Right lung (tissue), 10 donors: ENCODE results near the gene TNNC1. TPM values are rescaled to one million over a fixed set of nuclear protein-coding genes. Genes with fewer than 3 reads are reported as not detected.

Experiments
- DNase-seq, 2 donors: peaks; one replicate each; pipeline ENCODE4 v3.0.0-alpha.2; 2013
- long read RNA-seq, 8 donors: transcript quantifications; one replicate each; lab custom pipeline, GENCODE V29; 2026
- polyA plus RNA-seq, 5 donors: library from polyadenylated mRNA; unstranded; fragments of 120-200 nt; gene quantifications; one replicate each; pipeline versions ENCODE4 v1.2.1 to v1.2.3, GENCODE V29; 2013; ENCODE audit warnings: inconsistent platforms in 1 of 5, low replicate concordance in 1 of 5; ENCODE audit not compliant: insufficient read length in 5 of 5, insufficient read depth in 1 of 5

The TNNC1 gene
- polyA plus RNA-seq: 10 to 100 TPM; 21.0 to 78.6 (median 31.2) TPM
- long read RNA-seq, donor 1, transcript TNNC1-201 (6 exons, 714 nt): major isoform, 23 of 23 reads
- long read RNA-seq, donor 1, partial matches to known transcripts: 0 of 23 reads
- long read RNA-seq, donor 1, other reads (novel, unspliced or antisense): 0 of 23 reads
- long read RNA-seq, donor 2, transcript TNNC1-201 (6 exons, 714 nt): major isoform, 9 of 14 reads
- long read RNA-seq, donor 2, partial matches to known transcripts: 5 of 14 reads
- long read RNA-seq, donor 2, other reads (novel, unspliced or antisense): 0 of 14 reads
- long read RNA-seq, donor 3, transcript TNNC1-201 (6 exons, 714 nt): major isoform, 26 of 37 reads
- long read RNA-seq, donor 3, partial matches to known transcripts: 11 of 37 reads
- long read RNA-seq, donor 3, other reads (novel, unspliced or antisense): 0 of 37 reads
- long read RNA-seq, donor 4, transcript TNNC1-201 (6 exons, 714 nt): major isoform, 12 of 12 reads
- long read RNA-seq, donor 4, partial matches to known transcripts: 0 of 12 reads
- long read RNA-seq, donor 4, other reads (novel, unspliced or antisense): 0 of 12 reads
- long read RNA-seq, donor 5, transcript TNNC1-201 (6 exons, 714 nt): major isoform, 24 of 46 reads
- long read RNA-seq, donor 5, partial matches to known transcripts: 15 of 46 reads
- long read RNA-seq, donor 5, other reads (novel, unspliced or antisense): 6 of 46 reads
- long read RNA-seq, donor 6, transcript TNNC1-201 (6 exons, 714 nt): major isoform, 36 of 49 reads
- long read RNA-seq, donor 6, partial matches to known transcripts: 13 of 49 reads
- long read RNA-seq, donor 6, other reads (novel, unspliced or antisense): 0 of 49 reads
- long read RNA-seq, donor 7, transcript TNNC1-201 (6 exons, 714 nt): major isoform, 17 of 27 reads
- long read RNA-seq, donor 7, partial matches to known transcripts: 10 of 27 reads
- long read RNA-seq, donor 7, other reads (novel, unspliced or antisense): 0 of 27 reads
- long read RNA-seq, donor 8, transcript TNNC1-201 (6 exons, 714 nt): major isoform, 6 of 6 reads
- long read RNA-seq, donor 8, partial matches to known transcripts: 0 of 6 reads
- long read RNA-seq, donor 8, other reads (novel, unspliced or antisense): 0 of 6 reads

DNA sequence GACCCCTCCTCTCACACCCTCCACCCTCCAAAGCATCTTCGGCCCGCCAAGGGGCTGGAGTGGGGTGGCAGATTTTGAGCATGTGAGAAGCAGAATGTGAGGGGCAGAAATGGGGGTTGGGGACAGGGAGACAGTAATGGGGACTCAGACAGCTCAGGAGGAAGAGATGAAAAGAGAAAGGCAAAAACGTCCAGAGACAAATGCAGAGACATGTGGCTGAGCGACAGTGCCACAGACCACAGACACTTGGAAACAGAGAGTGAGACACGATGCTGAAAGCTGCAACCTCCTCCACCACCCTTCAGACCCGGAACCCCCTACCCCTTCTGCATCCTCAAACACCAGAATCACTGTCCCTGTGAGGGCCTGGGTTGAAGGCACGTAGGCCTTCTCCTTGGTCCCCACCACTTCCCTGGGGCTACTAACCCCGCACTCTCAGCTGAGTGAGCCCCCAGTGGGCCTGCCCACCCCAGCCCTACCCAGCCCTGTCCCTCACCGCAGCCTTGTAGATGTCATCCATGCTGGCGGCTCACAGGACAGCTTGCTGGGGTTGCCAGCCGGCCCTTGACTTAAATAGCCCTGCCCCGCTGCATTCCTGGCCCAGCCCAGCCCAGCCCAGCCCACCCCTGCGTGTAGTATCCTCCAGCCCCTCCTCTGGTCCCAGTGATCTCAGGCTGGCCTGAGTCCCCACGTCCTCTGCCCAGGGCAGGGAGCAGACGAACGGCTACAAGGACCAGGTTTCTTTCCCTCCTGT lies at the start of gene TNNC1:
TSS of gene TNNC1 (minus strand) at position 546 of the 754 bp plus-strand sequence. CDS start at position 520, 26 bp downstream.
- DNase-seq: no peak

DNA sequence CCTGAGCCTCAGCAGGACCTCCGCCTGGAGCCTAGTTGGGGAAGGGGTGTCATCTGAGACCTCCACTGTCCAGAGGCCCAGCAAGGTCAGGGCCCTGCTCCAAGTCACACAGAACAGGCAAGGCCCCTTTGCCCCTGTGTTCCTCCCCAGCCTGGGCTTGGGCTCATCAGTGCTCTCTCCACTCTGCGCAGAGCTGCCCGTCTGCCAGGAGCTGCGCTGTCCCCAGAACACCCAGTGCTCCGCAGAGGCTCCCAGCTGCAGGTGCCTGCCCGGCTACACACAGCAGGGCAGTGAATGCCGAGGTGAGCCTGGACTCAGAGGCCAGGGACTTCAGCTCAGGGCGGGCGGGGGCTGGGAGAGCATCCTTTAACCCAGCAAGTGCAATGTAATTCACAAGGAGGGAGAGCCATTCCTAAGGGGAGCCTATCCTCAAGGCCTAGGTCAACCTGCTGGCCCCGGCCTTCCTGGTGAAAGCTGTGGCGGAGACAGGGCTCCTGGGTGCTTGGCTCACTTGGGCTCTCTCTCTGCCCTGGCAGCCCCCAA lies 49.0 kb upstream of the TNNC1 start:
- no peak for DNase-seq

DNA sequence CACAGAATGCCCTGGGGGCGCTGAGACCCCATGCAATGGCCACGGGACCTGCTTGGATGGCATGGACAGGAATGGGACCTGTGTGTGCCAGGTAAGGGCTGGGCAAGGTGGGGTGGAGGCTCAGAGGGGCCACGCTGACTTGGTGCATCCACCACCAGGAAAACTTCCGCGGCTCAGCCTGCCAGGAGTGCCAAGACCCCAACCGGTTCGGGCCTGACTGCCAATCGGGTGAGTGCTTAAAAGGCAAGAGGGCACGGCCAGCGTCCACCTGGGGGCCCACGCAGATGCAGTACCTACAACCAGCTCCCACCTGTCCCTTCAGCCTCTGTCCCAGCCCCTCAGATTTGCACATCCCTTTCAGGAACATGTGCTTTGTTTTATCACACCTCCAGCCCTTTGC lies 48.2 kb upstream of the TNNC1 start:
- DNase-seq: no peak

DNA sequence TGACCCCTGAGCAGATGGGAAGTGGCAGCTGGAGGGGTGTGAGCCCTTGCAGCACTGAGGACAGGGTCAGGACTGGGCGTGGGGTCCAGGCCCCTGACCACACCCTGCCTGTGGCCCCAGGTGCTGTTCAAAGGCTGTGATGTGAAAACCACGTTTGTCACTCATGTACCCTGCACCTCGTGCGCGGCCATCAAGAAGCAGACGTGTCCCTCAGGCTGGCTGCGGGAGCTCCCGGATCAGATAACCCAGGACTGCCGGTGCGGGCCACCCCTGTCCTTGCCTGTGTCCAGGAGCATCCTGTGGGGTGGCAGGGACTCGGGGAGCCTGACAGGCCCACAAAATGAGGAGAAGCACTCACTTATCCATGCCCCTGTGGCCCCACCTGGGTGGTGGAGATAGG lies 47.2 kb upstream of the TNNC1 start:
- DNase-seq: no peak

DNA sequence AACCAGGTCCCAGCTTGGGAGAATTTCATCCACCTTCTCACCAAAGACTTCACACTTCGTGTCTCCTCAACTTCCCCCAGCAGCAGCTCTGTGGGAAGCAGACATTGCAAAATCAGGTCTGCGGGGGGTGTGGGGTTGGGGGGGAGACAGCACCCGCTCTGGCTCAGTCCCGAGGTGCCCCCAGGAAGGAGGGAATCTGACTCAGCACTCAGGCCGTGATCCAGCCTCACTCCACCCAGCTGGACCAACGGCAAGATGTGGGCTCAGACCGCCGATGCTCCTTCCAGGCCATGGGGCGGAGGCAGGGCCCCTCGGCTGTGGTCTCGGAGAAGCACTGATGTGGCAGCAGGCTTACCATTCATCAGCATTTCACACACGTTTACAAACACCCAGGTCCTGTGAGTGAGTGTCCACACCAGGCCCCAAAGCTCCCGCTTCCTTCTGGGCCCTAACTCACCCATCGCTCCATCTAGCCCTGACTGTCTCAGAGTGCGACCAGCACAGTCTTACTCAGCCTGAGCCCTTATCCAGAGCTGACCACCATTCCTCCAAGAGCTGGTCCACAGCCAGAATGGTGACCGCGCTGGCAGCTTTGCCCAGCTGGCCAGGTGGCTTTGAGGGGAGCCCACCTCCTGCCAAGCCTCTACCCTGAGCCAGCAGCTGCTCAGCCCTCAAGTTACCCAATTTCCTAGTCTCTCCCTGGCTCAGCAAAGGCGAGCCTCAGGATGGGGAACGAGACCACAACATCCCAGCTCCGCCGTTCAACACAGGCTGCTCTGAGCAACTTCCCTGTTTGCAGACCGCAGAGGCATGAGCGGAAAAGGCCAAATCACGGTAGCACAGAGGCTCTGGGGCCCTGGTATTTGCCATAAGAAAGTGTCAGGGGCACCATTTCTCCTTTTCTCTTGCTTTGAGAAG lies 44.6 kb upstream of the TNNC1 start:
- no peak for DNase-seq

DNA sequence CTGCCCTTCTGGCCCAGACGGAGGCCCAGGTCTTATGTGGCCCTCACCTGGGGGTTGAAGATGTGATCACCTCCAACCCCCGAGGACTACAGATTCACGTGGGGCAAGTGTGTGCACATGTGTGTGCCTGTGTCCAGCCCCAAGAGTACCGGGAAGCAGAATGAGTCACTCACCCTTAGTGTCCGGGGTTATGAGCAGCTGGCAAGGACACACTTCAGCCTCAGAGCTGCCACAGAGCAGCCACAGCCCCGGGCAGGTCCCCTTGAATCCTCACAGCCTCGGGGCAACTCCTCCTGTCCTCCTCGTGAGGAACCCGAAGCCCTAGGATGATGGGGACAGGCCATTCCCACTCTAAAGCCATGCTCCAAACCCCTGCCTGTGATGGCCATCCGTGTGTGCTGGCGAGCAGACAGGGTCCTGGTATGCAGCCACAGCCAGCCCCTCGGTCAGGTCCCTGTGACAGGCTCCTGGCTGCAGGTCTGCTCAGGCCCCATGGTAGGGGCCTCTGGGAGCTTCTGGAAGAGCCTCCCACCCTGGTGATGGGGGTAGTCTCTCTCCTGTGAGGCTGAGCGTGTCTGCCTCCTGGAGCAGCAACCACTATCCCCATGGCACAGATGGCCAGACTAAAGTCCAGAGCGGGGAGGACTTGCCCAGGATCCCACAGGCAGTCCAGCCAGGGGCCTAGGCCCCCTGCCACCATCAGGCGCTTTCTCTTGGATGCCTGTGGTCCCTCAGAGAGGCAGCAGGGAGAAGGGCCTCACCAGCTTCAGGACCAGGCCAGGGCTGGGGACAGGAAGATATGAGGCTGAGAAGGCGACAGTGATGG lies 42.1 kb upstream of the TNNC1 start:
- DNase-seq: no peak

DNA sequence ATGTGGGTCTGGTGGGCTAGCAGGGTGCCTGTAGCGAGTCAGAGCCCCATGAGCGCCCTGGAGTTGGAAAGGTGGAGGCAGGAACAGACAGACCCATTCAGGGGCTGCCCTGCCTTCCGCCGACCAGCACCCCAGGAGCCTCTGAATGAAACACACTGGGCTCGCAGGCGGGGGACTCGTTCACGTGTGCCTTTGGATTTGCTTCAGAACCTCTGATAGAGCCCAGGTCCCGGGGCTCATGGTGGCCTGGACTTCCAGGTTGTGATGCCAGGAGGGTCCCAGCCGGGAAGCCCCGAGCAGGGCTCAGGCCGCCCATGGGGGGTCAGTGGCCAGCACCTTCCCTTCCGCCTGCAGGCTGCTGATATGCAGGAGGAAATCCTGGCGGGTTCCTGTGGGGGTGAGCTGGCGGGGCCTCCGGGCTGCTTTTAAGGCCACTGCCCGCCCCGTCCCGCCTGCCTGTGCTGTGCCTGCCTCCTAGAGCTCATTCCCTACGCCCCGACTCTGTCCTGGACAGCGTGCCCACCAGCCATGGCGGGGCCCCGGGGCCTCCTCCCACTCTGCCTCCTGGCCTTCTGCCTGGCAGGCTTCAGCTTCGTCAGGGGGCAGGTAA lies 41.1 kb upstream of the TNNC1 start, which contains the start of gene STAB1:
TSS of gene STAB1 (plus strand) at position 453 of the 610 bp plus-strand sequence. CDS start at position 529, 76 bp downstream.
- DNase-seq: peak in 1 of 2 donors; percentile 27

DNA sequence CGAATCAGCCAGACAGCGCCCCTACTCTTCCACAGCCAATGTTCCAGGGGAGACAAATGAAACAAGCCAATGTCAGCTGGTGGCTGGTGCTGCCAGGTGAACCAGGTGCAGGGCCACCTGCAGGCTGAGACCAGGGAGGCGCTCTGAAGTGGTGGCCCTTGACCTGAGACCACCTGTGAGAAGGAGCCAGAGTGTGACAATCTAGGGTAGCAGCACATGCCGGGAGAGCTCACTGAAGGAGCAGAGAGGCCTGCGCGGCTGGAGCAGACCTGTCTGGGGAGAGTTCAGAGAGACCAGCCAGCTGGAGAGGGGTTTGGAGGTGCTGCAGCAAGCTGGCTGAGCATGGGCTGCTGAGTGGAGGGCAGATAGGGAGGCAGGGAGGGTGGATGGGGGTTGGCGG lies 40.6 kb upstream of the TNNC1 start:
- DNase-seq: no peak

DNA sequence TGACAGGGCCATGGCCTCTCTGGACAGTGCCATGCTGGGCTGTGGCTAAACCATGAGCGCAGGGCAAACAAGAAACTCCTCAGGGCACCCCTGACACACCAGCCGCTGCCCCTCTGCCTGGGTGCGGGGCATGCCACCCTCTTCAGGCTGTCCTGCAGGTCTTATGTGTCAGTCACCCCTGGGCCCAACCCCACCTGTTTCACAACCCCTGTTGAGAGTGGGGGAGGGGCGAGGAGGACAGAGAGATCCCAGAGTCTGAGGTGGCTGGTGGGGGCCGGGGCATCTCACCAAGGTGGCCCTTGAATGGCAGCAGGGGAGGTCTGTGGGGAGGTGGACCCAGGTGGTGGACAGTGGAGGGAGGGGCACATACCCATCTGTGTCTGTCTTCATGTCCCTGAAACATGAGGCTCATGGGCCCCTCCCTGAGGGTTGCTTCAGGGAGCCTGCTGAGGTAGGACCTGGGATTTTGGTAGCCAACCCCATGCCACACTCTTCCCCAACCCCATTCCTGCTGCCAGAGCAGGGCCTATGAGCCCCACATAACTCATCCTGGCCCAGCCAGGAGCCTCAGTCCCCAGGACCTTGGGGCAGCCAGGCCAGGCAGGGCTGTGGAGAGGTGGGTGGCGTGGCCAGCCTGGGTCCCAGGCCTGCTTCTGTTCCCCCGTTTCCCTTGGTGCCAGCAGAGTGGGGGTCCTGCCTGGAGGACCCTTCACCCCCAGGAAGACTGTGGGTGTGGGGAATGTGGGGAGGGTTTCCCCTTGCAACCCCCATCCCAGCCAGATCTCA lies 39.6 kb upstream of the TNNC1 start:
- no peak for DNase-seq

DNA sequence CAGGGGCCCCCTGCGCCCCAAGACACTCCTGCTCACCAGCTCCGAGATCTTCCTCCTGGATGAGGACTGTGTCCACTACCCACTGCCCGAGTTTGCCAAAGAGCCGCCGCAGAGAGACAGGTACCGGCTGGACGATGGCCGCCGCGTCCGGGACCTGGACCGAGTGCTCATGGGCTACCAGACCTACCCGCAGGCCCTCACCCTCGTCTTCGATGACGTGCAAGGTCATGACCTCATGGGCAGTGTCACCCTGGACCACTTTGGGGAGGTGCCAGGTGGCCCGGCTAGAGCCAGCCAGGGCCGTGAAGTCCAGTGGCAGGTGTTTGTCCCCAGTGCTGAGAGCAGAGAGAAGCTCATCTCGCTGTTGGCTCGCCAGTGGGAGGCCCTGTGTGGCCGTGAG lies 38.2 kb upstream of the TNNC1 start:
- no peak for DNase-seq

DNA sequence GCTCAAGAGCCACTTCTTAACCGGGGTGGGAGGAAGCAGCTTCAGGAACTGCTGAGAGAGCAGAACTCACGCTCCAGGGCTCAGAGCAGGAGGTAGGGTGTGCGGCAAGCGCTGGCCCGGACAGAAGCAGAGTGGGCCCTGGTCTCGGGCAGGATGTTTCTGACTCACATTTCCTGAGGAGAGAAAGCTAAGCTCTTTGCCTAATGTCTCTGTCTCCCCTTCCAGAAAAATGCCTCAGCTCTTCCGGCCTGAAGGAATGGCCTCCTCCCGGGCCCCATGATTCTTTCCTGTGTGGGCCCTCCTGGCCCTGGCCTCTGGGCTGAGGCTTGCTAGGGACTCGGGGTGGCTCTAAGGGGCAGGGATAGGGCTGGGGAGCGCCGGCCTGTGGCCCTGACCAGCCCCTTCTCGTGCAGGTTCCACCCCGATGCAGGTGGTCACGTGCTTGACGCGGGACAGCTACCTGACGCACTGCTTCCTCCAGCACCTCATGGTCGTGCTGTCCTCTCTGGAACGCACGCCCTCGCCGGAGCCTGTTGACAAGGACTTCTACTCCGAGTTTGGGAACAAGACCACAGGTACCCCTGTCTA lies 37.2 kb upstream of the TNNC1 start:
- DNase-seq: no peak

DNA sequence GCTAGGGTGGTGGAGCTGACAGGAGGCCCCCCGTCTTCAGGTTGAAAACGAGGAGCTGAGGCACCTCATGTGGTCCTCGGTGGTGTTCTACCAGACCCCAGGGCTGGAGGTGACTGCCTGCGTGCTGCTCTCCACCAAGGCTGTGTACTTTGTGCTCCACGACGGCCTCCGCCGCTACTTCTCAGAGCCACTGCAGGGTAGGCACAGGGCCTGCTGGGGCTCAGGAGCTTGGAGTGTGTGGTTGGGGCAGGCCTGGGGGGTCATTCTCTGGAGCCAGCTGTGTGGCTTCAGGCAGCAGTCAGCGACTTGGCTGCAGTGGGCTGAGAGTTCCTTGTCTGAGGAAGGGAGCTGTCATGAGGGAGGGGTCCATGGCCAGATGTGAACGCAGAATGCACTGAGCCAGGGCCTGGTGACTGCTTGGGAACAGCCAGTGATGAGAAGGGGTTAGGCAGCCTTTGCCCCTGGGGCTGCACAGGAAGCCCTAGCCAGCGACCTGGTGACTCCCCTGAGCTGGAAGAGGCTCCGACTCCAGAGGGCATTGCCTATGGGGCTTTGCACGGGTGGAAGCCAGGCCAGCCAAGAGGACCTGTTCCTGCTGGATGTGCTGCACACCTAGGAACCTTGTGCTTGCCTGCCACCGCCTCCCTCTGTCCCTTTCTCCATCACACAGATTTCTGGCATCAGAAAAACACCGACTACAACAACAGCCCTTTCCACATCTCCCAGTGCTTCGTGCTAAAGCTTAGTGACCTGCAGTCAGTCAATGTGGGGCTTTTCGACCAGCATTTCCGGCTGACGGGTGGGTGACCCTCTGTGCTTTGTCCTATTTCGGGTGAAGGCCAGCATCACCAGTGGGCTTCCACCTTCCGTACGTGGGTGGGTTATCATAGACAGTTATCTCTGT lies 36.4 kb upstream of the TNNC1 start:
- DNase-seq: no peak

DNA sequence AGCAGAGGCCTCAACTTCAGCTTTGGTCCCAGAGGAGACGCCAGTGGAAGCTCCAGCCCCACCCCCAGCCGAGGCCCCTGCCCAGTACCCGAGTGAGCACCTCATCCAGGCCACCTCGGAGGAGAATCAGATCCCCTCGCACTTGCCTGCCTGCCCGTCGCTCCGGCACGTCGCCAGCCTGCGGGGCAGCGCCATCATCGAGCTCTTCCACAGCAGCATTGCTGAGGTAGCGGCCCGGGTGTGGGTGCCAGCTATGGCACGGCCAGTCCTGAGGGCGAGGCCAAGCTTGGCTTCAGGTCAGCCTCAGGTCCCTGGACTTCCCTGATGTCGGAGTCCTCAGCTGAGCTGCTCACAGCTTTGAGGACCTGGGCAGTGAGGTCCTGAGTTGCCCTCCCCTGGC lies 35.6 kb upstream of the TNNC1 start:
- DNase-seq: no peak

DNA sequence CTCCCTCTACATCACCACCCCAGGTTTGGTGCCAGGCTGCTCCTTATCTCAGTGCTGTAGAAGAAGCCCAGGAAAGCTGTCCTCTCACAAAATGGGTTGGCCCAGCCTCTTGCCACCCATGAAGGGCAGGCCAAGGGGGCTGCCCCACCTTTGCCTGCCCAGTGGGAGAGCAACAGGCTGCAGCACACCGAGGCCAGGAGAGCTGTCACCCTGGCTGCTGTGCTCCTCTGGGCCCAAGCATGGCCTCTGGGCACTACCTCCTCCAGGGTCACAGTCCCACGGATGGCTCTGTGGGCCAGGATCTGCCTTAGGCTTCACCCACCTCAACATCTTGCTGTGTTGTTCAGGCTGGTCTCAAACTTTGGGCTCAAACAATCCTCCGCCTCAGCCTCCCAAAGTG lies 34.9 kb upstream of the TNNC1 start:
- no peak for DNase-seq

DNA sequence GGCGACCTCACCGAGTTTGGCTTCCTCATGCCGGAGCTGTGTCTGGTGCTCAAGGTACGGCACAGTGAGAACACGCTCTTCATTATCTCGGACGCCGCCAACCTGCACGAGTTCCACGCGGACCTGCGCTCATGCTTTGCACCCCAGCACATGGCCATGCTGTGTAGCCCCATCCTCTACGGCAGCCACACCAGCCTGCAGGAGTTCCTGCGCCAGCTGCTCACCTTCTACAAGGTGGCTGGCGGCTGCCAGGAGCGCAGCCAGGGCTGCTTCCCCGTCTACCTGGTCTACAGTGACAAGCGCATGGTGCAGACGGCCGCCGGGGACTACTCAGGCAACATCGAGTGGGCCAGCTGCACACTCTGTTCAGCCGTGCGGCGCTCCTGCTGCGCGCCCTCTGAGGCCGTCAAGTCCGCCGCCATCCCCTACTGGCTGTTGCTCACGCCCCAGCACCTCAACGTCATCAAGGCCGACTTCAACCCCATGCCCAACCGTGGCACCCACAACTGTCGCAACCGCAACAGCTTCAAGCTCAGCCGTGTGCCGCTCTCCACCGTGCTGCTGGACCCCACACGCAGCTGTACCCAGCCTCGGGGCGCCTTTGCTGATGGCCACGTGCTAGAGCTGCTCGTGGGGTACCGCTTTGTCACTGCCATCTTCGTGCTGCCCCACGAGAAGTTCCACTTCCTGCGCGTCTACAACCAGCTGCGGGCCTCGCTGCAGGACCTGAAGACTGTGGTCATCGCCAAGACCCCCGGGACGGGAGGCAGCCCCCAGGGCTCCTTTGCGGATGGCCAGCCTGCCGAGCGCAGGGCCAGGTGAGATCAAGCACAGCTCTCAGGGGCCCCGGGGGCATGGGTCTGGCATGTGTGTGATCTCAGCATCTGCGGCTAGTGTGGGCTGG lies 34.2 kb upstream of the TNNC1 start:
- DNase-seq: no peak
